CD4-positive, alpha-beta T cell treated with Interleukin-17A for 4 hours (primary cell): ENCODE results near the gene PDLIM7.
"Not testable (repeated sequence)": the region's sequence is repeated elsewhere in the genome, so short reads cannot be mapped to it uniquely, and the experiment has no call there.

ENCODE experiments used
- DNase-seq: peaks from one replicate; pipeline ENCODE4 v3.0.0-alpha.2; 2020; ENCODE audit warnings: mixed read lengths

The PDLIM7 gene

GRCh38 chr5:177497292-177498012, at the start of gene PDLIM7:
PDLIM7 (minus strand) TSS chr5:177497604; CDS start chr5:177496512, 1,092 bp downstream.
- DNase-seq = peak; percentile 97

GRCh38 chr5:177546258-177546741, 48.9 kb upstream of the PDLIM7 start:
- no peak for DNase-seq

- DNase-seq = no peak
Measured at GRCh38 chr5:177545487-177546257, 48.3 kb upstream of the PDLIM7 start.

- DNase-seq = no peak
Measured at GRCh38 chr5:177542816-177543465, 45.5 kb upstream of the PDLIM7 start.

- DNase-seq = no peak
Measured at GRCh38 chr5:177540438-177540837, 43.0 kb upstream of the PDLIM7 start.

- DNase-seq = no peak
Measured at GRCh38 chr5:177539411-177539810, 42.0 kb upstream of the PDLIM7 start.

GRCh38 chr5:177538876-177539275, 41.5 kb upstream of the PDLIM7 start:
- DNase-seq = no peak

GRCh38 chr5:177537389-177538361, 40.3 kb upstream of the PDLIM7 start:
- DNase-seq = no peak

GRCh38 chr5:177536386-177536785, 39.0 kb upstream of the PDLIM7 start:
- DNase-seq = no peak

GRCh38 chr5:177535125-177535524, 37.7 kb upstream of the PDLIM7 start:
- no peak for DNase-seq

- DNase-seq = not testable (repeated sequence)
Measured at GRCh38 chr5:177534433-177534832, 37.0 kb upstream of the PDLIM7 start.

- no peak for DNase-seq
Measured at GRCh38 chr5:177531209-177531940, 34.0 kb upstream of the PDLIM7 start.

- no peak for DNase-seq
Measured at GRCh38 chr5:177530638-177531037, 33.2 kb upstream of the PDLIM7 start.

GRCh38 chr5:177529247-177530203, 32.1 kb upstream of the PDLIM7 start:
- DNase-seq = no peak

GRCh38 chr5:177528631-177529030, 31.2 kb upstream of the PDLIM7 start:
- DNase-seq = no peak

GRCh38 chr5:177527595-177527994, 30.2 kb upstream of the PDLIM7 start:
- DNase-seq = no peak

GRCh38 chr5:177526791-177527190, 29.4 kb upstream of the PDLIM7 start:
- DNase-seq = no peak

- no peak for DNase-seq
Measured at GRCh38 chr5:177526191-177526590, 28.8 kb upstream of the PDLIM7 start.

GRCh38 chr5:177524941-177525655, 27.7 kb upstream of the PDLIM7 start:
- DNase-seq = no peak

- no peak for DNase-seq
Measured at GRCh38 chr5:177524539-177524900, 27.1 kb upstream of the PDLIM7 start.
